HCT116 (cell line): ENCODE data around the gene WNK2.
A peak's percentile ranks its signal among the peaks of the same experiment; 100 is the strongest.

Experiments
- CEBPB ChIP-seq: IDR thresholded peaks from 2 replicates; pipeline ENCODE4 v1.6.1; 2012; ENCODE audit warnings: low read depth
- EZH2 ChIP-seq: fragments of 200-600 bp; sonication (generic); IDR thresholded peaks from 2 replicates; pipeline ENCODE4 v1.6.1; 2017; ENCODE audit warnings: antibody characterized with exemption, mixed run types
- EZH2phosphoT487 ChIP-seq: fragments of 200-600 bp; IDR thresholded peaks from 2 replicates; pipeline ENCODE4 v1.6.1; 2018; ENCODE audit warnings: antibody characterized with exemption, borderline replicate concordance
- JUND ChIP-seq: IDR thresholded peaks from 2 replicates; pipeline ENCODE4 v1.6.1; 2012
- POLR2A ChIP-seq: IDR thresholded peaks from 2 replicates; pipeline ENCODE4 v1.7.0; 2011; ENCODE audit warnings: borderline replicate concordance; ENCODE audit not compliant: insufficient read depth, insufficient read length; ENCODE audit errors: extremely low read depth
- POLR2AphosphoS5 ChIP-seq: IDR thresholded peaks from 2 replicates; pipeline ENCODE4 v1.6.1; 2011; ENCODE audit warnings: mild to moderate bottlenecking, low read depth, low read length, moderate library complexity
- REST ChIP-seq: IDR thresholded peaks from 2 replicates; pipeline ENCODE4 v1.6.1; 2012; ENCODE audit warnings: low read depth
- SIN3A ChIP-seq: IDR thresholded peaks from 2 replicates; pipeline ENCODE4 v1.6.1; 2012; ENCODE audit warnings: low read depth
- YY1 ChIP-seq: IDR thresholded peaks from 2 replicates; pipeline ENCODE4 v1.6.1; 2011; ENCODE audit warnings: low read length, low read depth, moderate library complexity, mild to moderate bottlenecking; ENCODE audit not compliant: insufficient replicate concordance; ENCODE audit errors: extremely low read depth
- ZNF274 ChIP-seq: fragments of 200-500 bp; sonication (Bioruptor generic); IDR thresholded peaks from 2 replicates; pipeline ENCODE4 v1.6.1; 2014; ENCODE audit warnings: mild to moderate bottlenecking, low read depth, low read length, inconsistent platforms
- TF ChIP-seq, protein P1 (sequence below), 3 experiments: fragments of 200-600 bp in 1 of 3; sonication (generic) in 1 of 3; IDR thresholded peaks in 2 of 3; conservative IDR thresholded peaks in 1 of 3; 2 replicates each; pipeline ENCODE4 v1.5.1; 2012 to 2017; ENCODE audit warnings: low read depth in 2 of 3, low read length in 2 of 3, antibody characterized with exemption in 1 of 3, borderline replicate concordance in 1 of 3, control low read depth in 1 of 3, mild to moderate bottlenecking in 1 of 3, mixed read lengths in 1 of 3, mixed run types in 1 of 3, moderate library complexity in 1 of 3; ENCODE audit not compliant: insufficient read depth in 1 of 3
- TF ChIP-seq, protein P2 (sequence below): IDR thresholded peaks from 2 replicates; pipeline ENCODE4 v1.6.1; 2012
- TF ChIP-seq, protein P3 (sequence below): IDR thresholded peaks from 2 replicates; pipeline ENCODE4 v1.6.1; 2011; ENCODE audit warnings: mild to moderate bottlenecking, low read length, moderate library complexity; ENCODE audit not compliant: insufficient replicate concordance; ENCODE audit errors: extremely low read depth

GRCh38 chr9:93154293-93154903 is 29.5 kb upstream of the WNK2 start:
- TF ChIP-seq, protein P1, sequence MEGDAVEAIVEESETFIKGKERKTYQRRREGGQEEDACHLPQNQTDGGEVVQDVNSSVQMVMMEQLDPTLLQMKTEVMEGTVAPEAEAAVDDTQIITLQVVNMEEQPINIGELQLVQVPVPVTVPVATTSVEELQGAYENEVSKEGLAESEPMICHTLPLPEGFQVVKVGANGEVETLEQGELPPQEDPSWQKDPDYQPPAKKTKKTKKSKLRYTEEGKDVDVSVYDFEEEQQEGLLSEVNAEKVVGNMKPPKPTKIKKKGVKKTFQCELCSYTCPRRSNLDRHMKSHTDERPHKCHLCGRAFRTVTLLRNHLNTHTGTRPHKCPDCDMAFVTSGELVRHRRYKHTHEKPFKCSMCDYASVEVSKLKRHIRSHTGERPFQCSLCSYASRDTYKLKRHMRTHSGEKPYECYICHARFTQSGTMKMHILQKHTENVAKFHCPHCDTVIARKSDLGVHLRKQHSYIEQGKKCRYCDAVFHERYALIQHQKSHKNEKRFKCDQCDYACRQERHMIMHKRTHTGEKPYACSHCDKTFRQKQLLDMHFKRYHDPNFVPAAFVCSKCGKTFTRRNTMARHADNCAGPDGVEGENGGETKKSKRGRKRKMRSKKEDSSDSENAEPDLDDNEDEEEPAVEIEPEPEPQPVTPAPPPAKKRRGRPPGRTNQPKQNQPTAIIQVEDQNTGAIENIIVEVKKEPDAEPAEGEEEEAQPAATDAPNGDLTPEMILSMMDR (IDR thresholded peaks at IDR 0.05 in 2 of 3, conservative IDR thresholded peaks at IDR 0.05 in 1 of 3; ENCODE audit: borderline replicate concordance in 1 of 3, insufficient read depth in 1 of 3, low read depth in 2 of 3, low read length in 2 of 3), result peak; percentile 67 to 93 (median 93); a peak in 5 of 6 replicates
- no peak for TF ChIP-seq CEBPB
- TF ChIP-seq, protein P2, sequence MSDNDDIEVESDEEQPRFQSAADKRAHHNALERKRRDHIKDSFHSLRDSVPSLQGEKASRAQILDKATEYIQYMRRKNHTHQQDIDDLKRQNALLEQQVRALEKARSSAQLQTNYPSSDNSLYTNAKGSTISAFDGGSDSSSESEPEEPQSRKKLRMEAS, result no peak
- no peak for TF ChIP-seq POLR2AphosphoS5
- TF ChIP-seq POLR2A, result no peak
- no peak for TF ChIP-seq REST
- TF ChIP-seq EZH2phosphoT487, result no peak
- no peak for TF ChIP-seq YY1
- no peak for TF ChIP-seq JUND
- no peak for TF ChIP-seq SIN3A
- TF ChIP-seq EZH2, result no peak
- TF ChIP-seq, protein P3, sequence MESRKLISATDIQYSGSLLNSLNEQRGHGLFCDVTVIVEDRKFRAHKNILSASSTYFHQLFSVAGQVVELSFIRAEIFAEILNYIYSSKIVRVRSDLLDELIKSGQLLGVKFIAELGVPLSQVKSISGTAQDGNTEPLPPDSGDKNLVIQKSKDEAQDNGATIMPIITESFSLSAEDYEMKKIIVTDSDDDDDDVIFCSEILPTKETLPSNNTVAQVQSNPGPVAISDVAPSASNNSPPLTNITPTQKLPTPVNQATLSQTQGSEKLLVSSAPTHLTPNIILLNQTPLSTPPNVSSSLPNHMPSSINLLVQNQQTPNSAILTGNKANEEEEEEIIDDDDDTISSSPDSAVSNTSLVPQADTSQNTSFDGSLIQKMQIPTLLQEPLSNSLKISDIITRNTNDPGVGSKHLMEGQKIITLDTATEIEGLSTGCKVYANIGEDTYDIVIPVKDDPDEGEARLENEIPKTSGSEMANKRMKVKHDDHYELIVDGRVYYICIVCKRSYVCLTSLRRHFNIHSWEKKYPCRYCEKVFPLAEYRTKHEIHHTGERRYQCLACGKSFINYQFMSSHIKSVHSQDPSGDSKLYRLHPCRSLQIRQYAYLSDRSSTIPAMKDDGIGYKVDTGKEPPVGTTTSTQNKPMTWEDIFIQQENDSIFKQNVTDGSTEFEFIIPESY, result no peak
- TF ChIP-seq ZNF274, result no peak
